IMR-90 (cell line): ENCODE results near the gene ELMOD3. TPM values are rescaled to one million over a fixed set of nuclear protein-coding genes. Genes with fewer than 3 reads are reported as not detected.
A peak's percentile ranks its signal among the peaks of the same experiment; 100 is the strongest.

Source experiments
- ATAC-seq: fragments of 200-7000 bp; cut with Tn5 transposase; 2 replicates; pipeline ENCODE4 v1.9.1; 2020; ENCODE audit warnings: low read depth, mild to moderate bottlenecking, moderate library complexity
- BruUV-seq: library from RNA; stranded (reverse); fragments of 400-500 nt; replicated peaks from 2 replicates; lab custom pipeline; 2021; lab: Mats Ljungman, UMichigan
- CTCF ChIA-PET: fragments of 300-600 bp; formaldehyde crosslinking; extraction: SDS; loops from one replicate; lab custom pipeline; 2021; ENCODE audit warnings: antibody characterized with exemption; lab: Yijun Ruan, JAX
- POLR2A ChIA-PET: fragments of 300-600 bp; sonication (Branson Sonifier 250); formaldehyde crosslinking; loops from one replicate; lab custom pipeline; 2022; ENCODE audit warnings: antibody characterized with exemption; ENCODE audit not compliant: unreplicated experiment; lab: Charles Lee
- DNase-seq: peaks from one replicate; pipeline ENCODE4 v3.0.0; 2013
- H2AFZ ChIP-seq: replicated peaks from 2 replicates; pipeline ENCODE3; 2013; ENCODE audit warnings: low read length, mild to moderate bottlenecking; ENCODE audit not compliant: poor library complexity
- H2AK5ac ChIP-seq: 2 replicates; pipeline ENCODE4 v1.6.1; 2013; ENCODE audit warnings: low read depth, low read length, inconsistent platforms
- H2AK9ac ChIP-seq: replicated peaks from 2 replicates; pipeline ENCODE3; 2013; ENCODE audit warnings: mild to moderate bottlenecking, low read depth, low read length, moderate library complexity; ENCODE audit not compliant: poor library complexity
- H2BK120ac ChIP-seq: 2 replicates; pipeline ENCODE4 v1.6.1; 2013; ENCODE audit warnings: low read depth, low read length, inconsistent platforms
- H2BK15ac ChIP-seq: 3 replicates; pipeline ENCODE4 v1.6.1; 2013; ENCODE audit warnings: low read depth, low read length, inconsistent platforms
- H2BK20ac ChIP-seq: 2 replicates; pipeline ENCODE4 v1.6.1; 2013; ENCODE audit warnings: low read depth, mild to moderate bottlenecking, inconsistent platforms, low read length, moderate library complexity
- H2BK5ac ChIP-seq: 2 replicates; pipeline ENCODE4 v1.6.1; 2013; ENCODE audit warnings: mild to moderate bottlenecking, low read depth, low read length, inconsistent platforms; ENCODE audit not compliant: poor library complexity, severe bottlenecking
- H3K14ac ChIP-seq: replicated peaks from 2 replicates; pipeline ENCODE4 v1.6.1; 2013; ENCODE audit warnings: low read depth, low read length, inconsistent platforms
- H3K18ac ChIP-seq: 2 replicates; pipeline ENCODE4 v1.6.1; 2013; ENCODE audit warnings: low read depth, low read length, control low read depth
- H3K23ac ChIP-seq: 2 replicates; pipeline ENCODE4 v1.6.1; 2013; ENCODE audit warnings: low read depth, low read length, inconsistent platforms
- H3K27ac ChIP-seq: 2 replicates; pipeline ENCODE4 v1.5.1; 2013; ENCODE audit warnings: mild to moderate bottlenecking, control low read depth, low read length; ENCODE audit not compliant: insufficient read depth
- H3K27me3 ChIP-seq: 2 replicates; pipeline ENCODE4 v1.6.1; 2013; ENCODE audit warnings: low read length; ENCODE audit not compliant: control insufficient read depth, insufficient read depth
- H3K36me3 ChIP-seq: 2 replicates; pipeline ENCODE4 v1.6.1; 2013; ENCODE audit warnings: low read length, mixed read lengths; ENCODE audit not compliant: control insufficient read depth, insufficient read depth
- H3K4ac ChIP-seq: 2 replicates; pipeline ENCODE4 v1.6.1; 2013; ENCODE audit warnings: low read depth, low read length, inconsistent platforms
- H3K4me1 ChIP-seq: 2 replicates; pipeline ENCODE4 v1.6.1; 2013; ENCODE audit warnings: low read length, mixed read lengths; ENCODE audit not compliant: control insufficient read depth, insufficient read depth
- H3K4me2 ChIP-seq: 2 replicates; pipeline ENCODE4 v1.6.1; 2013; ENCODE audit warnings: low read depth, mild to moderate bottlenecking, control low read depth, low read length, moderate library complexity
- H3K4me3 ChIP-seq: 2 replicates; pipeline ENCODE4 v1.5.1; 2013; ENCODE audit warnings: low read depth, mild to moderate bottlenecking, control low read depth, low read length, moderate library complexity; ENCODE audit not compliant: insufficient read depth
- H3K56ac ChIP-seq: 2 replicates; pipeline ENCODE4 v1.6.1; 2013; ENCODE audit warnings: low read length, inconsistent platforms; ENCODE audit not compliant: insufficient read depth; ENCODE audit errors: extremely low read depth
- H3K79me1 ChIP-seq, 2 experiments: 2 replicates each; pipeline ENCODE4 v1.6.1; 2013; ENCODE audit warnings: low read length in 2 of 2, inconsistent platforms in 1 of 2, low read depth in 1 of 2
- H3K9ac ChIP-seq: 2 replicates; pipeline ENCODE4 v1.6.1; 2013; ENCODE audit warnings: low read depth, low read length, control low read depth
- H3K9me1 ChIP-seq: 2 replicates; pipeline ENCODE4 v1.6.1; 2013; ENCODE audit warnings: low read length, inconsistent platforms; ENCODE audit not compliant: insufficient read depth
- H3K9me3 ChIP-seq: 2 replicates; pipeline ENCODE4 v1.6.1; 2013; ENCODE audit warnings: low read length; ENCODE audit not compliant: control insufficient read depth, insufficient read depth
- H4K20me1 ChIP-seq: 2 replicates; pipeline ENCODE4 v1.6.1; 2013; ENCODE audit warnings: low read length, inconsistent platforms; ENCODE audit not compliant: insufficient read depth
- H4K5ac ChIP-seq: 2 replicates; pipeline ENCODE4 v1.6.1; 2013; ENCODE audit warnings: mild to moderate bottlenecking, low read depth, low read length, control low read depth
- H4K8ac ChIP-seq, 2 experiments: 2 replicates each; pipeline ENCODE4 v1.6.1; 2013; ENCODE audit warnings: low read depth in 2 of 2, low read length in 2 of 2, control low read depth in 1 of 2, inconsistent platforms in 1 of 2
- H4K91ac ChIP-seq: 2 replicates; pipeline ENCODE4 v1.6.1; 2013; ENCODE audit warnings: low read depth, low read length, inconsistent platforms; ENCODE audit not compliant: insufficient read depth
- CEBPB ChIP-seq: IDR thresholded peaks from 2 replicates; pipeline ENCODE4 v1.6.1; 2012; ENCODE audit warnings: low read depth, low read length, improper control_type of control experiment
- ELK1 ChIP-seq: fragments of 150-350 bp; IDR thresholded peaks from 2 replicates; pipeline ENCODE4 v1.6.1; 2016; ENCODE audit warnings: low read depth, mild to moderate bottlenecking, low read length, moderate library complexity, borderline replicate concordance
- MAFK ChIP-seq: IDR thresholded peaks from 2 replicates; pipeline ENCODE4 v1.6.1; 2012; ENCODE audit warnings: low read depth, low read length, improper control_type of control experiment
- MAZ ChIP-seq: IDR thresholded peaks from 2 replicates; pipeline ENCODE4 v1.6.1; 2012; ENCODE audit warnings: low read depth, mild to moderate bottlenecking, low read length, improper control_type of control experiment, moderate library complexity, borderline replicate concordance
- RAD21 ChIP-seq: IDR thresholded peaks from 2 replicates; pipeline ENCODE4 v1.6.1; 2012; ENCODE audit warnings: low read length, improper control_type of control experiment
- SMC3 ChIP-seq: fragments of 150-350 bp; IDR thresholded peaks from 2 replicates; pipeline ENCODE4 v1.6.1; 2016; ENCODE audit warnings: low read depth, mild to moderate bottlenecking, antibody characterized with exemption, low read length, moderate library complexity
- whole genome bisulfite sequencing, 2 experiments: methylation state at CpG; one replicate each; pipeline versions ENCODE4 v1.1.5 to v1.1.7; 2013; ENCODE audit warnings: missing lambda C conversion rate in 2 of 2; ENCODE audit not compliant: insufficient read length in 1 of 2; ENCODE audit errors: extremely low coverage in 2 of 2; 5-methylcytosine and 5-hydroxymethylcytosine counted together
- dilution Hi-C: fragments of 300-500 bp; cut with HindIII; formaldehyde crosslinking; loops from one replicate; pipeline ENCODE4 v1.14.3; 2018; ENCODE audit warnings: low sequenced_read_pairs; ENCODE audit not compliant: unreplicated experiment
- in situ Hi-C: fragments of 300-500 bp; cut with MboI; formaldehyde crosslinking; loops from 3 replicates; pipeline ENCODE4 v1.14.3; 2019; ENCODE audit warnings: low sequenced_read_pairs, inconsistent platforms, mixed read lengths
- intact Hi-C: fragments of 100-400 bp; cut with micrococcal nuclease; formaldehyde crosslinking; loops from 2 replicates; pipeline ENCODE4 v1.10.0; 2022
- polyA plus RNA-seq, 3 experiments: library from polyadenylated mRNA; depleted of rRNA; stranded (reverse); fragments of >200 nt; gene quantifications; 2 replicates each; pipeline ENCODE4 v1.2.3, GENCODE V29; 2012; ENCODE audit warnings: low replicate concordance in 1 of 3
- total RNA-seq: library from RNA; depleted of rRNA; stranded (reverse); fragments of >200 nt; gene quantifications from 2 replicates; pipeline ENCODE4 v1.2.3, GENCODE V29; 2012
- TF ChIP-seq, protein P1 (sequence below): conservative IDR thresholded peaks from 2 replicates; pipeline ENCODE4 v1.5.1; 2012; ENCODE audit warnings: mild to moderate bottlenecking, low read depth, low read length, improper control_type of control experiment

The ELMOD3 gene
- total and polyA plus RNA-seq, 2 of the 4 experiments (the other 2 are of a cell fraction) = 13.1 to 20.7 TPM

DNA sequence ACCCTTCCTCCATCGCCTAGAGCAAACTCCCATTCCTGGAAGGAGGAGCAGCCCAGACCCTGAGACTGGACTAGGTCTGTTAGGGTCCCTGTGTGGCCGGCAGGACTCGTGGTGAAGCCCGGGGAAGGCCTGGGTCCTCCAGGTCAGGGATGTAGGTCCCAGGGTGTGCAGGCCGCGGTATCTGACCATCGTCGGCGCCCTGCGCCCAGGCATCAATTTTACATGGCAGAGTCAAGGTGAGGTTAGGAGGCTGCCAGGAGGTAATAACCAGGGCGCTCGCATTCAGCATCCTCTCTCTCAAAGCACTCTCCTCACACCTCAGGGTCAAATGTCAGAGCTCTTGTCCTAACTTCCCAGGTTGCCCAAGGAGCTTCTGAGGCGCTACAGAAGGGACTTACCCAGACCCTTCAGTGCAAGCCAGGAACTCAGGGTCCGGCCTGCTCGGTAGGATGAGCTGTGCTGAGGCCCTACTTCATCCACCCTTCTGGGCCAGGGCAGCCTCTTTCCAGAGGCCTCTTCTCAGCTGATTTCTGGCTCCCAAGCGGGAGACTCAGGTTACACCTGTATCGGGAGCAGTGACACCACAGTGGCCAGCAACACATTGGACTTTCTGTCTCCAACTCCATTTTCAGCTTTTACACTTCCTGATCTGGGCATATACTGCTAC, 64.6 kb downstream of the ELMOD3 start (continued):
- TF ChIP-seq CEBPB = no peak

DNA sequence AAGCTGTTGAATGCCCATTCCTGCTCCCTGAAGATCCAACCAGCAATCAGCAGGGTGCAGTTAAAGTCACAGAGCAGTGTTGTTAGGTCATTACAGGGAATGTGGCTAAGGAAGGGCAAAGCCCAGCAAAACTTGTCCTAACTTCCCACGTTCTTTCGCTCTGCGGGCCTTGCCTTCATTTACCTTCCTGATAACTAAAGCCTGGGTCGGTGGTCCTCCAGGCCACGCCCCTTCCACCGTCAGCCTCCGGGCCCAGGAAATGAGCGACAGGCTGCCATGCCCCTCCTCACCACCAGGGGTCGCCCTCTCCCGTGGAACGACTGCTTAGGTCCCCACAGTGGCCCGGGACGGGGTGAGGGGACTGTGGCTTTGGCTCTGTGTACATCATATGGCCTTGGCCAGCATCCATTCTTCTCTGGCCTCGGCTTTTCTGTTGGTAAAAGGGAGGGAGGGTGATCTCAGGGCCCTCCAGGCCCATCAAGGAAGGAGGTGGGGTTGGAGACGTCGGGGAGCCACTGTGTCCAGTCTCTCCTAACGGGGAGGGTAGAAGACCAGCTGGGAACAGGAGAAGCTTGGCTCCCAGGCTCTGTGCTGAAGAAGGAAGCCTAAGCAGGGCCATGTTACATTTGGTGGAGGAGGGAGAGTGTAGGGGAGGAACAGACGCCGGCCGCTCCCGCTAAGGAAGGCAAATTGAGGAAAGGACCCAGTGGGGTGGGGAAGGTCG, 66.1 kb downstream of the ELMOD3 start:
- H3K4me2 ChIP-seq = peak overlapping the region; percentile 44
- no peaks in the 10 kb centered on the region for H3K9me3 ChIP-seq
- H3K4me1 ChIP-seq = peaks cover 23% of the 10 kb centered on the region
- H4K91ac ChIP-seq = peak overlapping the region; percentile 92
- dilution Hi-C loops = no loop called here
- H3K36me3 ChIP-seq = no peaks in the 10 kb centered on the region
- ATAC-seq (peak; percentile 77), DNase-seq (peak; percentile 77)
- ChIA-PET CTCF (interaction anchor here (0.6 to 3.6 kb wide), 15 partner anchors 23 to 216 kb away, joined by 3 to 46 read pairs (median 4); partner anchors contain the start of genes GGCX and MAT2A), POLR2A (interaction anchor here (0.8 to 3.0 kb wide), 4 partner anchors 119 to 131 kb away, joined by 3 to 16 read pairs (median 4); partner anchors contain the start of gene MAT2A)
- peak overlapping the region; percentile 82 for H3K14ac ChIP-seq
- peak overlapping the region; percentile 93 for H2AFZ ChIP-seq
- H3K27me3 ChIP-seq = no peaks in the 10 kb centered on the region
- peak overlapping the region; percentile 90 for H4K5ac ChIP-seq
- H2BK15ac ChIP-seq = peak overlapping the region; percentile 98
- no TSS peak for BruUV-seq
- intact Hi-C loops = loop anchor here (1.0 to 5.0 kb wide), 5 partner anchors 49 to 287 kb away; partner anchors contain the start of gene USP39
- peak overlapping the region; percentile 78 for H2BK5ac ChIP-seq
- peaks cover 11% of the 10 kb centered on the region; the same call in 1 of the 2 replicates for H3K9me1 ChIP-seq
- peak overlapping the region; percentile 93 to 97 for H4K8ac ChIP-seq
- no peak overlapping the region for H3K4me3 ChIP-seq
- peak overlapping the region; percentile 70 for H3K18ac ChIP-seq
- peak overlapping the region; percentile 80 for H2AK9ac ChIP-seq
- H3K79me1 ChIP-seq = peaks cover 0 to 36% of the 10 kb centered on the region in 2 experiments; a peak in 2 of 4 replicates
- in situ Hi-C loops = loop anchor here (5.0 kb wide), 1 partner anchor 132 kb away; no protein-coding TSS in a partner anchor
- peak overlapping the region; percentile 85 for H3K27ac ChIP-seq
- H2AK5ac ChIP-seq = peak overlapping the region; percentile 97
- peak overlapping the region; percentile 94 for H2BK120ac ChIP-seq
- peak overlapping the region; percentile 96 for H3K4ac ChIP-seq
- peak overlapping the region; percentile 67 for H3K56ac ChIP-seq
- H4K20me1 ChIP-seq = no peaks in the 10 kb centered on the region
- peak overlapping the region; percentile 64 for H3K23ac ChIP-seq
- peak overlapping the region; percentile 88 for H2BK20ac ChIP-seq
- 20% methylated on average over 10 of the region's 22 CpGs; no CpG with 5 or more reads in 1 of the 2 experiments for WGBS, 2 experiments
- TF ChIP-seq ELK1 = no peak
- TF ChIP-seq, protein P1, sequence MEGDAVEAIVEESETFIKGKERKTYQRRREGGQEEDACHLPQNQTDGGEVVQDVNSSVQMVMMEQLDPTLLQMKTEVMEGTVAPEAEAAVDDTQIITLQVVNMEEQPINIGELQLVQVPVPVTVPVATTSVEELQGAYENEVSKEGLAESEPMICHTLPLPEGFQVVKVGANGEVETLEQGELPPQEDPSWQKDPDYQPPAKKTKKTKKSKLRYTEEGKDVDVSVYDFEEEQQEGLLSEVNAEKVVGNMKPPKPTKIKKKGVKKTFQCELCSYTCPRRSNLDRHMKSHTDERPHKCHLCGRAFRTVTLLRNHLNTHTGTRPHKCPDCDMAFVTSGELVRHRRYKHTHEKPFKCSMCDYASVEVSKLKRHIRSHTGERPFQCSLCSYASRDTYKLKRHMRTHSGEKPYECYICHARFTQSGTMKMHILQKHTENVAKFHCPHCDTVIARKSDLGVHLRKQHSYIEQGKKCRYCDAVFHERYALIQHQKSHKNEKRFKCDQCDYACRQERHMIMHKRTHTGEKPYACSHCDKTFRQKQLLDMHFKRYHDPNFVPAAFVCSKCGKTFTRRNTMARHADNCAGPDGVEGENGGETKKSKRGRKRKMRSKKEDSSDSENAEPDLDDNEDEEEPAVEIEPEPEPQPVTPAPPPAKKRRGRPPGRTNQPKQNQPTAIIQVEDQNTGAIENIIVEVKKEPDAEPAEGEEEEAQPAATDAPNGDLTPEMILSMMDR = peak; percentile 97
- no peak for TF ChIP-seq CEBPB
- peak; percentile 65; the same call in 1 of the 2 replicates for TF ChIP-seq MAZ
- TF ChIP-seq MAFK = no peak
- TF ChIP-seq SMC3 = peak; percentile 99
- TF ChIP-seq RAD21 = peak; percentile 100
- H3K9ac ChIP-seq = peak overlapping the region; percentile 40
